ENCODE measurements around the gene ZNF512B.

The ZNF512B gene

GRCh38 chr20:63947638-63948456 is 21.9 kb downstream of the ZNF512B start:
- DNase-seq (ENCODE audit: low spot score), result peak; percentile 66

- DNase-seq (ENCODE audit: low spot score), result no peak
Measured at GRCh38 chr20:63946986-63947637, 22.6 kb downstream of the ZNF512B start.

GRCh38 chr20:63945921-63946920 is 23.5 kb downstream of the ZNF512B start:
- no peak for DNase-seq (ENCODE audit: low spot score)

GRCh38 chr20:63945031-63945658 is 24.6 kb downstream of the ZNF512B start:
- DNase-seq (ENCODE audit: low spot score), result no peak

GRCh38 chr20:63944078-63944941 is 25.4 kb downstream of the ZNF512B start:
- no peak for DNase-seq (ENCODE audit: low spot score)

GRCh38 chr20:63943808-63944077 is 26.0 kb downstream of the ZNF512B start:
- DNase-seq (ENCODE audit: low spot score), result no peak

- DNase-seq (ENCODE audit: low spot score), result no peak
Measured at GRCh38 chr20:63942969-63943807, 26.5 kb downstream of the ZNF512B start.

- DNase-seq (ENCODE audit: low spot score), result no peak
Measured at GRCh38 chr20:63942250-63942951, 27.3 kb downstream of the ZNF512B start.

- peak; percentile 42 for DNase-seq (ENCODE audit: low spot score)
Measured at GRCh38 chr20:63941282-63942081, 28.2 kb downstream of the ZNF512B start.

GRCh38 chr20:63940472-63941266 is 29.1 kb downstream of the ZNF512B start:
- DNase-seq (ENCODE audit: low spot score), result no peak

GRCh38 chr20:63940071-63940471 is 29.7 kb downstream of the ZNF512B start:
- DNase-seq (ENCODE audit: low spot score), result no peak

- no peak for DNase-seq (ENCODE audit: low spot score)
Measured at GRCh38 chr20:63939061-63939935, 30.4 kb downstream of the ZNF512B start.

GRCh38 chr20:63937596-63937995 is 32.1 kb downstream of the ZNF512B start:
- DNase-seq (ENCODE audit: low spot score), result no peak

- no peak for DNase-seq (ENCODE audit: low spot score)
Measured at GRCh38 chr20:63935447-63935846, 34.3 kb downstream of the ZNF512B start.

- DNase-seq (ENCODE audit: low spot score), result no peak
Measured at GRCh38 chr20:63934271-63935068, 35.3 kb downstream of the ZNF512B start.

GRCh38 chr20:63933646-63934045 is 36.1 kb downstream of the ZNF512B start:
- peak; percentile 60 for DNase-seq (ENCODE audit: low spot score)

Data from cerebellar cortex (tissue), 1 donor.